NCI-H524 treated with DMSO at 0.1 percent for 48 hours (cell line): ENCODE measurements around the gene CNTN4.
A peak's percentile ranks its signal among the peaks of the same experiment; 100 is the strongest.

Experiments
- DNase-seq: peaks from one replicate; lab custom pipeline; 2025; lab: John Stamatoyannopoulos, UW

CNTN4 gene

GRCh38 chr3:2701471-2701870, 602.8 kb downstream of the CNTN4 start:
- DNase-seq: no peak

- DNase-seq: no peak
Observed at GRCh38 chr3:2706144-2706835, 607.6 kb downstream of the CNTN4 start.

DNA sequence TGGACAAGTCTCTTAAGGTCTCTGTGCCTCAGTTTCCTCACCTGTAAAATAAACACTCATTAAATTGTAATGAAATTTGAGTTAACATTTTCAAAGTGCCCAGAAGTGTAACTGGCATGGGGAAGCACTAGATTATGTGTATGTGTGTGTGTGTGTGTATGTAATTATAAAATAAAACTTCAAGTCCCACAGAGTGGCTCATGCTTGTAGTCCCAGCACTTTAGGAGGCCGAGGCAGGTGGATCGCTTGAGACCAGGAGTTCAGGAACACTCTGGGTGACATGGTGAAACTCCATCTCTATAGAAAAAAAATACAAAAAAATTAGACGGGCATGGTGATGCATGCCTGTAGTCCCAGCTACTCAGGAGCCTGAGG, 608.2 kb downstream of the CNTN4 start:
- DNase-seq: no peak

DNA sequence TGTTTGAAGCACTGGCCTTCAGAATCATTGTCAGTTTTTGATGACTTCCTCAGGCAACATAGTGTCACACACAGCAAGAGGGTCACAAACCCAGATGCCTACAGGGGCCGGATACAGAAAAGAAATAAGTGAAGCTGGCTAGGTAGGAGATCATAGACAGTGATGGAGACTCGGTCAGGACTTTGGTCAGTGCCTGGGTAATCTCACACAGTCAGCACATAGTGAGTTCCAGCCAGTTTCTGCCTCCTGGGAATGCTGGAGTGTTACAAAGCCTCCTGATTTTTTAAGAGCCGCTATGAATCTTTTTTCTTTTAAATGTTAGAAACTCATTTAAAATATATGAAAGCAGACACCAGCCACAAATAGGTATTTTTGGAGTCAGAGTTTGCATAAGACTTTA, 612.4 kb downstream of the CNTN4 start:
- DNase-seq: no peak

- no peak for DNase-seq
Observed at GRCh38 chr3:2713923-2714322, 615.3 kb downstream of the CNTN4 start.

DNA sequence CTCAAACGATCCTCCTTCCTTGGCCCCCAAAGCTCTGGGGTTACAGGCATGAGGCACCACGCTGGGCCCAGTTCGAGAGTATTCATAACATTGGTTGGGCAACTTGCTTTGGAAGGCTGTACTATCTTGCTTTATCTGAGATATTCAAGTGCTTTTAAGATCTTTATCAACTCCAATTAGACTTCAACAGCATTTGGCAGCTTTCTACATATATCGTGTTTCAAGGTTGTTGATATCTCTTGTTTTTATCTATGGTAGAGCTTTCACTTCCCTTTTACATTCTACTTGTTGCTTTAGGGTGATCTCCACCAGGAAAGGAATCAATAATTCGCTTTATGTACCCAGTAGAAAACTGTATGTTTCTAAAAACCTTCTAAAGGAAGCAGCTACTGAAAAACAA, 616.2 kb downstream of the CNTN4 start:
- DNase-seq: no peak

DNA sequence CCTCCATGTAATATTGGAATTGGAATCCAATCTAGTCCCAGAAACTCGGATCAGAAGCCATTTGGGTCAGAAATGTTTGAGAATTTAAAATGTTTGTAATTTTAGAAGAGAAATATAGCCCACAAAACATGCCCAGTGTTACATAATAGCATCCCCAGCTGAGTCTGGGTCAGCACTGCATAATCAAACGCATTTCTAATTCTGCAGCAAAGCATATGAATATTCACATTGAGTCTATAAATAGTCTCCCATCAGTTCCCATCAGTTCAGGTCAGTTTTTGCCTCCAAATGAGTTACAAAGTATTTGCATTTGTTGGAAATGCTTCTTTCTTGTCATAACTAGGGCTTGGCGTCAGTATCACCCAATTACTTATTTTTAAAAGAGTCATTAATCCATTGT, 628.4 kb downstream of the CNTN4 start:
- DNase-seq: no peak

DNA sequence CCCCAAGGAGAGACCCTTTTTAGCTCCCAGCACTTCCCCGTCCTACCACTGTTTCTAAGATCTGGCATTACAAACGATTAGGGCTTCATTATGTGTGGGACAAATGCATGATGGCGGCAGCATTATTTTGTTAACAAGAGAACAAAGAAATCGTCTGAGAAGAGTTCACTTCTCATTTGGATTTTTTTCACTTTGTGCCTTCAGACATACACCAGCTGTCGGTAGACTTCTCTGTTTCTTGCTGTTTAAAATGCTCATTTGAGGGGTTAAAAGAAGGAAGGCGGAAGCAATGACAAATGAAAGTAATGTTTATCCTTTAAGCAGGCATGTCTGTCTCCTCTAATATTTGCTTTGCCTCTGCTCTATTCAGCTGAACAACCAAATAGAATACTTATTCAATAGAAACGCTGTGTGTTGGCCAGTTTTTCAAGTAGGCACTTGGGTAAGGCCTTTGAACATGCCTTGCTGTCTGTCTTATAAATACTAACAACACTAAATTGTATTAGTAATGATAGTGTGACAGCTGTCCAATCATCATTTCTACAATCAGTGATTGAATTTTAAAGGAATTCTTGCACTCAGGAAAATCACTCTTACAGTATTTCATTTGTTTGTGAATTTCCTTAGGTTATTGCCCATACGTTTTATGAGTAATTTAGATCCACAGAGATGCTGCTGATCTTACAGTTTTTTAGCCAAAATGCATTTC, 629.1 kb downstream of the CNTN4 start:
- no peak for DNase-seq

DNA sequence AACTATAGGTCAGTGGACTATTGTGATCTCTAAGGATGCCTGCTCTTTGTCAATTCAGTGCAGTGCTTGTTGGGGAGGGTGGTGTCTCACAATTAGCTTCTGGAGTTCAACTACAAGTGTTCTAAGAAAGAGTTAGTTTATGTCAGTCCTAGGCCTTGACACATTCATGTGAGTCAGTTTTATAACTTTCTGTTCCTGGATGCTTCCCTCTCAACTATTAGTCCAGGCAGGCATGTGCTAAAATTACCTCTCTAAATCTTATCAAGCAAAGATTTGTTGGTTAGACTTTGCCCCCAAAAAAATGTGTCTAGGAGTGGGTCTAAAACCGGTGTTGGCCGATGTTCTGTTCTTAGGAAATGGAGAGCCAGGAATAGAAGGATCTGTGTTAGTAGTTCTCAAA, 633.2 kb downstream of the CNTN4 start:
- DNase-seq: no peak

DNA sequence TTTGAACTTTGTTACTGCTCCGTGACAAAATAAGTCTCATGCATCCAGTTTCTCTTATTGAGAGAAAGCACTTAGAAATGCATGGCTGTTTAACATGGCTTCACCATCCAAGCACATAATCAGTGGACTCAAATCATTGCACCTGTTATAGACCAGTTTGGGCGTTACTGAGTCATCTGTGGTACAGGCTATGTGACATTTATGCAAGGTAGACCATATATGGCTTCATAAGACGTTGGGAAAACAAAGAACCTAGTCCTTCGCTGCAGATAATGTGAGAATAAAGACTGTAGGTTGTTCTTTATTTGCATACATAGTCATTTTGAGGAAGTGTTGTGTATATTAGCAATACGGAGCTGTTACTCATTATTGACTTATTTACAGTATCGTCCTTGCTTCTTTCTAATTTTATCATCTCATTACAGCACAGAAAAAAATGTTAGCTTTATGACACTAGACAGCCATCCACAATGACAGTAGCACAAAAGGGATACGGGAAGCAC, 636.8 kb downstream of the CNTN4 start:
- DNase-seq: no peak

GRCh38 chr3:2741516-2741915, 642.9 kb downstream of the CNTN4 start:
- no peak for DNase-seq

DNA sequence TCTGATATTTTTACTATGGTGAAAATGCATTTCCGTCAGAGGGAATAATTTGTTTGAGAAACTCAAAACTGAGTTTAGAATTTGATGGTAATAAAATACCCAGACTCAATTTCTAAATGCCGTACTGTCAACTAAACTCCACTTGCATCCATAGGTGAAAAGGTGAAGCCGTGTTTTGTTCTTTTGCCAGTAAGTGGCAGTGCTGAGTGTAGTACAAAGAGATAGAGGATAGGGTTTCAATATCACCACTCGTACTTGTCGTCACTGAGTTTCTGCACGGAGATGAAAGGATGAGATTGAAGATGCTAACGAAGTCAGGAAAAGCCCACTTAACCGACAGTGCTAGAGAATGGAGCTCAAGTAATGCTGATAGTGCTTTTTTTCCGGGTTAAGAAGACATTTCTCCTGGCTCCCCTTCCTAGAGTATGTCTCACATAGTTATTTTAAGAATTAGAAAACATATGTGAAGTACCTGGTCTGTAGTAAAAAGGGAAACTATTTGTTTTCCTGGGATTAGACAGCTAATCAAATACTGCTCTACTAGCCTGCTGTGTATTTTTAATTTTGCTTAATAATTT, 666.4 kb downstream of the CNTN4 start:
- DNase-seq: peak; percentile 34

DNA sequence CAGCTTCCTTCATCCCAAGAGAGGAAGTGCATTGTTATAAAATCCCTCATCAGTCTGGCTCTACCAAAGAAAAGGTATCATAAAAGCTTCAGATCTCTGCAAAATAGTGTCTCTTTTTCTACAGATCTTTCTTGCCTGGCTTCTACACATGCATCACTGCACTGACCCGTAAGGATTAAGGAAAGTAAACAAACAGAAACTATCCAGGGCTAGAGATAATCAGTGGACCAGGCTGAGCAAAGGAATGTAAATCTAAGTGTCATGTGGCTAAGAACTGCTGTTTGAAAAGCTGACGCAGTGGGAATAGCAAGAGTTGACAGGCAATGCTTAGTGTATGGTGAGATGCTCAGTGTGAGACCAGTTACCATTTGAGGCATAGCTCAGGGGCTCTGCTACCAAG, 671.8 kb downstream of the CNTN4 start:
- DNase-seq: no peak

DNA sequence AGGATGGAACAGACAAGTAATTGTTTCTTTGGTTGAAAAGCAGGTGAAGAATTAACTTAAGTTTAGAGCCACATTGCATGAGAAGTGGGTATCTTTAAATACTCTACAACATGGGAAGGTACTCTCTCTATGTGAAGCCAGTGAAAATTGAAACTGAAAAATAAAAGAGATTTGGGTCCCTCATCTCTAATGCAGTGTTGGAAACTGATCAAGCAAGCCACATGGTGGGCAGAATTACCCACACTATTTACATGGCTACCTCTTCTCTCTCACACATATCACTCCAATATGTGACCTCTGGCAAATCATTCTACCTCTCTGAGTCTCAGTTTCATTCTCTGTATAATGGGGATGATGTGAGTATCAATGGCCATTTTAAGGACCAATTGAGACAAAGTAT, 672.5 kb downstream of the CNTN4 start:
- no peak for DNase-seq

DNA sequence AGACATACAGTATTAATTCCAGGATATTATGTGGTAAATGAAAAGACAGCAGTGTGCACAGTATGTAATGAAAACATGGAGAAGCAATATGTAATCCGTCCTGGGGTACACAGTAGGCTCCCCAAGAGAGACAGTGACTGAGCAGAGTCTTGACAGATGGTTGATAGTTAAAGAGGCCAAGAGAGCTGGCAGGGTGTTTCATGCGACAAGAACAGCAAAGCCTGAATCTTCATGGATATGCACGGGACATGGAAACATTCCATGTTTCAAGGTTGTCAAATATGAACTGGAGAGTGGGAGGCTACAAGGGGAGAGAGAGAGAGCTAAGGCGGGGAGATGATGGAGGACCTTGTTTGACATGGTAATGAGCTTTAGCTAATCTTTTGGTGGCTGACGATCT, 673.1 kb downstream of the CNTN4 start:
- no peak for DNase-seq

- DNase-seq: no peak
Observed at GRCh38 chr3:2772803-2773202, 674.1 kb downstream of the CNTN4 start.

- no peak for DNase-seq
Observed at GRCh38 chr3:2774481-2775249, 676.0 kb downstream of the CNTN4 start.

DNA sequence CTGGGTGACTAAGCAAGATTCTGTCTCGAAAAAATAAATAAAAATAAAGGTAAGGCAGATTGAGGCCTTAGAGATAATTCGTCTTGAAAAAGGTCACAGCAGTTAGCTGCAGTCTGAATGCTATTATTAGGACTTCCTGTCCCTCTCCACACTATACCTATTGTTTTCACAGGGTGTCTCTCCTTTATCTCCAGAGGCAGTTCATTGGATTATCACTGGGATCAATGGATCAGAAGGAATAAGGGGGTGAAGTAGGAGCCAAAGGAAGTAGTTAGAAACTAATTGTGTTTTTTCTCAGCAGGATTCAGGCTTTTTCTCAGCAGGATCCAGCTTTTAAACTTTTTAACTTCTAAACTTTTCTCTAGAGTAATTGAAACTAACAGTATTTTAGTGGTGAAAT, 684.6 kb downstream of the CNTN4 start:
- no peak for DNase-seq

DNA sequence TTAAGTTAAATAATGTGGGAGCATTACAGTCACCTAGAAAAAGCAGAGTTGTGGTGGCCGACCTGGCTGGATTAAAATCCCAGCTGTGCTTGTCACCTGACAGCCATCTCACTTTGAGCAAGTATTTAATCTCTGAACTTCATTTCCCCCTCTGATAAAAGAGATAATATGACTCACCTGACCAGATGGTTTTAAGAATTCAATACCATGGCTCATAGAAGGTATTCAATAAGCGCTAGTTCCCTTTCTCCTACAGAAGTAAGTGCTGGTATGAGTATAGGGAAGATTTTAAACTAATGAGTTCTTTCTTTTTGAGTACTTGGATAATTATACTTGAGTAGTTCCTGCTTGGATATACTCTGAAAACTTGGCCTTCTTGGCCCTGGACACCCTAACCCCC, 686.0 kb downstream of the CNTN4 start:
- DNase-seq: no peak

DNA sequence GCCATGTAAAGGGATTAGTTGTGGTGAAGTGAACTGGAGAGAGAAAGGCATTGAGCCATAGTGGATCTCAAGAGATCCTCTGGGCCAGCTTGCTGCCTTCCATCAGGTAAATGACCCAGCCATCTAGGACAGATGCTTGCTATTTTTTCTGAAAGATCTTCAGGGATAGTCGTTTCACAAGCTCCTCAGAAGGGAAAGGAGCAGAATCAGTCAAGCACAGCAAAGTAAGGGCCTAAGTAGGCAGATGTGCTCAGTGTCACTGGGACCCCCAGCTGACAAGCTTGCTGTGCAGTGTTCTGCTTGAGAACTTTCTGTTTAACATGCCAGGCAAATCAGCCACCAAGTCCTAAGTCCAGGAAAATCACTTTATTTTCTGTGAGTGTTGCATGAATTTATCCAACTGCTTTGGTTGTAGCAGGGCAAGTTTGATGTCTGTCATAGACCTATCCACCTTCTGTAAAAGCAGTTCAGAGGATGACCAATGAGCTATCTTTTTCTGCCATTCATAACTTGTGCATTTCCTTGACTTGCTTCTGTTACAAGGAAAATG, 691.7 kb downstream of the CNTN4 start:
- DNase-seq: peak; percentile 28

- no peak for DNase-seq
Observed at GRCh38 chr3:2792432-2792831, 693.8 kb downstream of the CNTN4 start.

- DNase-seq: no peak
Observed at GRCh38 chr3:2793987-2794386, 695.3 kb downstream of the CNTN4 start.
